K562 (cell line): ENCODE results near the gene WNK2. TPM values are rescaled to one million over a fixed set of nuclear protein-coding genes. Genes with fewer than 3 reads are reported as not detected.

ENCODE experiments used
- ATAC-seq: fragments of 200-7000 bp; cut with Tn5 transposase; 3 replicates; pipeline ENCODE4 v1.9.1; 2020; ENCODE audit warnings: moderate library complexity
- BruUV-seq: library from RNA; stranded (reverse); fragments of 400-500 nt; replicated peaks from 2 replicates; lab custom pipeline; 2021; lab: Mats Ljungman, UMichigan
- CTCF ChIA-PET: fragments of 300-600 bp; formaldehyde crosslinking; extraction: SDS; loops from one replicate; lab custom pipeline; 2021; ENCODE audit warnings: low intra/inter-chr PET ratio; lab: Yijun Ruan, JAX
- POLR2A ChIA-PET: fragments of 300-600, 350-650 bp; sonication (Branson Sonifier 250); formaldehyde crosslinking; extraction: SDS; loops from one replicate; lab custom pipeline; 2021; ENCODE audit warnings: antibody characterized with exemption, inconsistent platforms; lab: Yijun Ruan, JAX
- DNase-seq, 4 experiments: peaks; one replicate each; pipeline versions ENCODE4 v3.0.0 to v3.0.0-alpha.2; 2011 to 2018; ENCODE audit warnings: low spot score in 3 of 4, mixed read lengths in 3 of 4; ENCODE audit errors: extremely low read depth in 1 of 4
- FAIRE-seq: peaks from 2 replicates; lab custom pipeline; 2011; peaks lifted over from hg19 to GRCh38; lab: Jason Lieb, UNC
- H2AFZ ChIP-seq: 2 replicates; pipeline ENCODE4 v1.6.0; 2011; ENCODE audit warnings: low read depth, low read length, control low read depth, inconsistent platforms
- H3K27ac ChIP-seq: fragments of 200-600 bp; 3 replicates; pipeline ENCODE4 v1.8.0; 2011; ENCODE audit warnings: low read depth, mild to moderate bottlenecking, control low read depth, inconsistent platforms, low read length, moderate library complexity, mixed read lengths; ENCODE audit errors: extremely low read depth
- H3K27me3 ChIP-seq, 2 experiments: fragments of 300-600 bp in 1 of 2; 2 replicates in 1 of 2; 3 replicates in 1 of 2; pipeline versions ENCODE4 v1.6.0 to v1.8.0; 2011; ENCODE audit warnings: inconsistent platforms in 2 of 2, low read length in 2 of 2, mild to moderate bottlenecking in 1 of 2, mixed read lengths in 1 of 2, moderate library complexity in 1 of 2; ENCODE audit not compliant: control insufficient read depth in 2 of 2, insufficient read depth in 2 of 2
- H3K36me3 ChIP-seq: fragments of 300-600 bp; 3 replicates; pipeline ENCODE4 v1.8.0; 2011; ENCODE audit warnings: mild to moderate bottlenecking, low read length, inconsistent platforms; ENCODE audit not compliant: control insufficient read depth, insufficient read depth
- H3K4me1 ChIP-seq, 2 experiments: fragments of 200-600 bp in 1 of 2; replicated peaks in 1 of 2; 2 replicates in 1 of 2; 3 replicates in 1 of 2; pipeline versions ENCODE4 v1.5.1 to v1.8.0; 2011; ENCODE audit warnings: inconsistent platforms in 2 of 2, low read length in 2 of 2, mild to moderate bottlenecking in 1 of 2, mixed read lengths in 1 of 2, moderate library complexity in 1 of 2; ENCODE audit not compliant: control insufficient read depth in 2 of 2, insufficient read depth in 2 of 2
- H3K4me2 ChIP-seq: 2 replicates; pipeline ENCODE4 v1.6.1; 2011; ENCODE audit warnings: low read length, control low read depth, inconsistent platforms, mixed read lengths; ENCODE audit not compliant: insufficient read depth
- H3K4me3 ChIP-seq: fragments of 200-600 bp; sonication (generic), shearing (Covaris generic); 2 replicates; pipeline ENCODE4 v1.5.1; 2016; ENCODE audit warnings: control low read depth, inconsistent platforms
- H3K79me2 ChIP-seq: fragments of 200-600 bp; 3 replicates; pipeline ENCODE4 v1.8.0; 2011; ENCODE audit warnings: low read length, inconsistent platforms; ENCODE audit not compliant: control insufficient read depth, insufficient read depth
- H3K9ac ChIP-seq, 2 experiments: 2 replicates each; pipeline versions ENCODE4 v1.6.0 to v1.6.1; 2011; ENCODE audit warnings: low read depth in 2 of 2, low read length in 2 of 2, control low read depth in 1 of 2, inconsistent platforms in 1 of 2, mild to moderate bottlenecking in 1 of 2, mixed read lengths in 1 of 2; ENCODE audit not compliant: insufficient read depth in 1 of 2
- H3K9me1 ChIP-seq: one replicate; pipeline ENCODE4 v1.6.0; 2011; ENCODE audit warnings: inconsistent platforms, mild to moderate bottlenecking, low read length, moderate library complexity; ENCODE audit not compliant: control insufficient read depth, insufficient read depth
- H3K9me3 ChIP-seq: replicated peaks from 2 replicates; pipeline ENCODE4 v1.5.1; 2011; ENCODE audit warnings: low read depth, low read length, inconsistent platforms; ENCODE audit not compliant: control insufficient read depth, insufficient read depth
- H4K20me1 ChIP-seq: replicated peaks from 2 replicates; pipeline ENCODE4 v1.6.1; 2011; ENCODE audit warnings: low read length, inconsistent platforms, mixed read lengths; ENCODE audit not compliant: control insufficient read depth, insufficient read depth
- ARID2 ChIP-seq: fragments of 450-650 bp; IDR thresholded peaks from 2 replicates; pipeline ENCODE4 v1.6.1; 2017; ENCODE audit warnings: antibody characterized with exemption, mild to moderate bottlenecking
- BRCA1 ChIP-seq, 2 experiments: fragments of 450-650 bp in 1 of 2; sonication (generic) in 1 of 2; formaldehyde crosslinking in 1 of 2; IDR thresholded peaks; 2 replicates each; pipeline versions ENCODE4 v1.5.0 to v1.6.1; 2017 to 2020; ENCODE audit warnings: mild to moderate bottlenecking in 1 of 2, missing genetic modification reagents in 1 of 2
- GATA2 ChIP-seq: sonication (generic); formaldehyde crosslinking; IDR thresholded peaks from 2 replicates; pipeline ENCODE4 v1.4.0; 2020; ENCODE audit warnings: mild to moderate bottlenecking, missing genetic modification reagents
- IRF2 ChIP-seq: sonication (generic); formaldehyde crosslinking; IDR thresholded peaks from 2 replicates; pipeline ENCODE4 v1.8.1; 2022; ENCODE audit warnings: mild to moderate bottlenecking, missing genetic modification reagents
- RBM25 ChIP-seq: fragments of 200-400 bp; formaldehyde crosslinking; IDR thresholded peaks from 2 replicates; pipeline ENCODE4 v1.6.1; 2018; ENCODE audit warnings: low read length, low read depth, moderate library complexity; ENCODE audit not compliant: severe bottlenecking
- SAP30 ChIP-seq: fragments of 200-600 bp; sonication (generic); IDR thresholded peaks from 2 replicates; pipeline ENCODE4 v1.6.1; 2012; ENCODE audit warnings: borderline replicate concordance, low read depth, mild to moderate bottlenecking, moderate library complexity, low read length, control low read depth, inconsistent platforms; ENCODE audit not compliant: insufficient read depth, poor library complexity, severe bottlenecking
- SIX5 ChIP-seq, 2 experiments: IDR thresholded peaks; 2 replicates each; pipeline ENCODE4 v1.6.1; 2011; ENCODE audit warnings: low read length in 2 of 2, borderline replicate concordance in 1 of 2, low read depth in 1 of 2, mild to moderate bottlenecking in 1 of 2, moderate library complexity in 1 of 2; ENCODE audit not compliant: insufficient read depth in 1 of 2
- SMARCA5 ChIP-seq: fragments of 450-650 bp; IDR thresholded peaks from 2 replicates; pipeline ENCODE4 v1.6.1; 2016
- SP2 ChIP-seq: IDR thresholded peaks from 2 replicates; pipeline ENCODE4 v1.6.1; 2011; ENCODE audit warnings: mild to moderate bottlenecking, low read depth, low read length, moderate library complexity; ENCODE audit not compliant: poor library complexity, severe bottlenecking; ENCODE audit errors: extremely low read depth
- TEAD2 ChIP-seq: fragments of 450-650 bp; IDR thresholded peaks from 2 replicates; pipeline ENCODE4 v1.6.1; 2016; ENCODE audit warnings: missing genetic modification characterization, control low read depth, missing compliant biosample characterization
- YBX1 ChIP-seq: fragments of 450-650 bp; IDR thresholded peaks from 2 replicates; pipeline ENCODE4 v1.7.1; 2016; ENCODE audit warnings: mild to moderate bottlenecking
- ZNF316 ChIP-seq: fragments of 450-650 bp; IDR thresholded peaks from 2 replicates; pipeline ENCODE4 v1.6.1; 2016
- ZNF551 ChIP-seq: fragments of 250-450 bp; sonication (Bioruptor Pico); IDR thresholded peaks from 2 replicates; pipeline ENCODE4 v1.5.0; 2021; ENCODE audit warnings: mild to moderate bottlenecking, moderate library complexity
- WGBS: fragments of 100-300 bp; shearing (Covaris generic); methylation state at CpG from one replicate; pipeline ENCODE4 v1.1.6; 2016; ENCODE audit warnings: low coverage, mixed read lengths; ENCODE audit not compliant: insufficient coverage; ENCODE audit errors: missing lambda C conversion rate; 5-methylcytosine and 5-hydroxymethylcytosine counted together
- in situ Hi-C: fragments of 300-500 bp; cut with MboI; formaldehyde crosslinking; loops from 4 replicates; pipeline ENCODE4 v1.15.0; 2018; ENCODE audit warnings: inconsistent platforms, mixed read lengths
- intact Hi-C: fragments of 100-400 bp; cut with micrococcal nuclease; formaldehyde crosslinking; loops from 2 replicates; pipeline ENCODE4 v1.14.2; 2022
- polyA plus RNA-seq, 8 experiments: library from polyadenylated mRNA; depleted of rRNA in 4 of 8; stranded (reverse) in 5 of 8; unstranded in 3 of 8; fragments of >200 nt; fragmentation: Nextera tagmentation in 2 of 8; fragmentation: Illumina TruSeq in 1 of 8; extraction: Ambion mirVana in 2 of 8; extraction: Trizol in 1 of 8; gene quantifications; 2 replicates each; pipeline versions ENCODE4 v1.2.1 to v1.2.3, GENCODE V29; 2011 to 2014; ENCODE audit warnings: inconsistent platforms in 1 of 8, missing spikeins in 1 of 8
- total RNA-seq, 7 experiments: library from RNA; depleted of rRNA in 6 of 7; stranded (reverse); fragments of >200 nt in 6 of 7; fragmentation: Illumina TruSeq in 2 of 7; extraction: Trizol in 2 of 7; gene quantifications; 2 replicates each; pipeline versions ENCODE4 v1.2.1 to v1.2.3, GENCODE V29; 2011 to 2021; ENCODE audit warnings: low replicate concordance in 1 of 7
- TF ChIP-seq, protein P1 (sequence below): fragments of 450-650 bp; formaldehyde crosslinking; IDR thresholded peaks from 2 replicates; pipeline ENCODE4 v1.4.0; 2020; ENCODE audit warnings: mild to moderate bottlenecking, moderate library complexity
- TF ChIP-seq, protein P2 (sequence below): fragments of 450-650 bp; IDR thresholded peaks from one replicate; pipeline ENCODE4 v1.6.1; 2018; ENCODE audit warnings: mild to moderate bottlenecking, moderate library complexity; ENCODE audit not compliant: partially characterized antibody

WNK2 gene
- total and polyA plus RNA-seq, 9 of the 15 experiments (the other 6 are each of a cell fraction or from before 2014, with no cell fraction given) = 0.36 to 3.3 (median 0.64) TPM; not detected in 2

DNA sequence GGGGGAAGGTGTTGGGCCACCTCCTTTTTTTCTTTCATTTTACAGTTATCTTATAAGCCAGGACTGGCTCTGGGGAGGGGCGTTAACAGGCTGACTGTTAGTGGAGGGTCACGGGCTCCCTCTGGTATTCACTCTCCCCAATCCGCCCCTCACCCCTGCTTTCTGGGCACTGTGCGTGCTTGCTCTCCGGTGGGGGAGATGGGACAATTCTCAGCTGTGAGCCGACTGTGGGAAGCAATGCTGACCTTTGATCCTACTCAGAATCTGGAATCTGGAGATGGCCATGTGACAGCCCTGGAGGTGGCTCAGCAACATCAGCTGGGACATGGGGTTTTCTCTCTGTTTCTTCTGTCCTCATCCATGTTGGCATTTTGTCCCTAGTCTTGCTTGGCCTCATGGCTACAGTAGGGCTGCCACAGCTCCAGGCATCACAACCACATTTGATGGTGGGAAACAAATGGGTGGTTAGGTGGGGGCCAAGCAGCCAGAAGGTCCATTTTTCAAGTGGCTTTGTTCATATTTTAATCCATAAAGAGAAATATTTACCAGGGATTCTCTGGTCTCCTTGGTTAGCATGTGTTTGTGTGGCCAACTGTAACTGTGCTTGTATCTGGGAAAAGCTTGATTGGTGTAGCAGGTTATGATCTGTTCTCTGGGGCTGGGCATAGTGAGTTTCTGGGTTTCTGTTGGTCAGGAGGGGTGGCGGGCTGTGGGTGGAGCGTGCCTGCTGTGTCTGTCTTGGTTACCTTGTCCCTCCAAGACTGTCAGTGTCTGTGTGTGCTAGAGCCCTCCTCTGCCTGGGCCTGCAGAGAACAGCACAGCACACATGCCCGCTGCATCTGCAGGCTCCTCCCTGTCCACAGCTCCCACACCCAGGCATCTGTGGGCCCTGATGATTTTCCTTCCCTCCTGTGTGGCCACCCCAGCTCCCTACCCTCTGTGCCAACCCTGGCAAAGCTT lies 12.4 kb downstream of the WNK2 start:
- Histone ChIP-seq H3K9me1 (no peaks in the 10 kb centered on the region), H3K4me1 (peaks cover 0 to 17% of the 10 kb centered on the region in 2 experiments; a peak in 4 of 5 replicates), H2AFZ (no peak overlapping the region), H3K79me2 (no peaks in the 10 kb centered on the region), H3K9ac (peak overlapping the region in 1 of 2 experiments; percentile 17; a peak in 1 of 4 replicates), H3K27me3 (peaks cover 0 to 36% of the 10 kb centered on the region in 2 experiments; a peak in 3 of 5 replicates), H4K20me1 (0 out of 2 replicates have a peak, but pooled peaks cover 7% of the 10 kb centered on the region), H3K36me3 (no peaks in the 10 kb centered on the region), H3K4me2 (no peak overlapping the region), H3K27ac (no peak overlapping the region), H3K4me3 (no peak overlapping the region), H3K9me3 (no peaks in the 10 kb centered on the region)
- ChIA-PET CTCF (no interaction called here), POLR2A (interaction anchor here (0.6 to 1.3 kb wide), 2 partner anchors 10 to 67 kb away, joined by 3 read pairs; no protein-coding TSS in a partner anchor)
- ATAC-seq (no peak), FAIRE-seq (no peak), DNase-seq (no peak)
- TF ChIP-seq SMARCA5 = peak; percentile 76; the same call in 1 of the 2 replicates
- no peak for TF ChIP-seq SAP30
- peak; percentile 90 for TF ChIP-seq RBM25
- no peak for TF ChIP-seq TEAD2
- TF ChIP-seq ARID2 = no peak
- TF ChIP-seq, protein P1, sequence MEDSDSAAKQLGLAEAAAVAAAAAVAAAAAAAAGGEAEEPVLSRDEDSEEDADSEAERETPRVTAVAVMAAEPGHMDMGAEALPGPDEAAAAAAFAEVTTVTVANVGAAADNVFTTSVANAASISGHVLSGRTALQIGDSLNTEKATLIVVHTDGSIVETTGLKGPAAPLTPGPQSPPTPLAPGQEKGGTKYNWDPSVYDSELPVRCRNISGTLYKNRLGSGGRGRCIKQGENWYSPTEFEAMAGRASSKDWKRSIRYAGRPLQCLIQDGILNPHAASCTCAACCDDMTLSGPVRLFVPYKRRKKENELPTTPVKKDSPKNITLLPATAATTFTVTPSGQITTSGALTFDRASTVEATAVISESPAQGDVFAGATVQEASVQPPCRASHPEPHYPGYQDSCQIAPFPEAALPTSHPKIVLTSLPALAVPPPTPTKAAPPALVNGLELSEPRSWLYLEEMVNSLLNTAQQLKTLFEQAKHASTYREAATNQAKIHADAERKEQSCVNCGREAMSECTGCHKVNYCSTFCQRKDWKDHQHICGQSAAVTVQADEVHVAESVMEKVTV = no peak
- TF ChIP-seq YBX1 = no peak
- TF ChIP-seq ZNF551 = no peak
- TF ChIP-seq, protein P2, sequence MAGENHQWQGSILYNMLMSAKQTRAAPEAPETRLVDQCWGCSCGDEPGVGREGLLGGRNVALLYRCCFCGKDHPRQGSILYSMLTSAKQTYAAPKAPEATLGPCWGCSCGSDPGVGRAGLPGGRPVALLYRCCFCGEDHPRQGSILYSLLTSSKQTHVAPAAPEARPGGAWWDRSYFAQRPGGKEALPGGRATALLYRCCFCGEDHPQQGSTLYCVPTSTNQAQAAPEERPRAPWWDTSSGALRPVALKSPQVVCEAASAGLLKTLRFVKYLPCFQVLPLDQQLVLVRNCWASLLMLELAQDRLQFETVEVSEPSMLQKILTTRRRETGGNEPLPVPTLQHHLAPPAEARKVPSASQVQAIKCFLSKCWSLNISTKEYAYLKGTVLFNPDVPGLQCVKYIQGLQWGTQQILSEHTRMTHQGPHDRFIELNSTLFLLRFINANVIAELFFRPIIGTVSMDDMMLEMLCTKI = no peak
- no peak for TF ChIP-seq SP2
- TF ChIP-seq IRF2 (CRISPR knock-in tag) = no peak
- TF ChIP-seq BRCA1 (IDR thresholded peaks at IDR 0.05) = no peak
- no peak for TF ChIP-seq BRCA1 (CRISPR knock-in tag; IDR thresholded peaks at IDR 0.05)
- no peak for TF ChIP-seq SIX5 (IDR thresholded peaks at IDR 0.05; ENCODE audit: borderline replicate concordance in 1 of 2, insufficient read depth in 1 of 2, low read depth in 1 of 2, low read length in 2 of 2)
- no peak for TF ChIP-seq ZNF316
- no peak for TF ChIP-seq GATA2 (CRISPR knock-in tag)
- in situ Hi-C loops (no loop called here), intact Hi-C loops (no loop called here)
- BruUV-seq = no TSS peak
- WGBS = 9% methylated on average over 8 of the region's 9 CpGs
